ACC112 (cell line): Measurements from ENCODE around the gene ATP6V1F.
"Not testable (repeated sequence)": the region's sequence is repeated elsewhere in the genome, so short reads cannot be mapped to it uniquely, and the experiment has no call there.

Experiments
- H2AFZ ChIP-seq: fragments of 200-600 bp; sonication (generic); one replicate; pipeline ENCODE4 v1.6.0; 2017; ENCODE audit warnings: antibody characterized with exemption, low read length; ENCODE audit not compliant: unreplicated experiment
- H3K27ac ChIP-seq: fragments of 200-600 bp; sonication (generic); 2 replicates; pipeline ENCODE4 v1.5.1; 2014; ENCODE audit warnings: low read depth, mild to moderate bottlenecking, antibody characterized with exemption, low read length, moderate library complexity
- H3K27me3 ChIP-seq: fragments of 200-600 bp; sonication (generic); 2 replicates; pipeline ENCODE4 v1.6.1; 2014; ENCODE audit warnings: mild to moderate bottlenecking, antibody characterized with exemption, low read length, moderate library complexity, mixed read lengths; ENCODE audit not compliant: insufficient read depth
- H3K36me3 ChIP-seq: fragments of 200-600 bp; sonication (generic); 2 replicates; pipeline ENCODE4 v1.6.1; 2016; ENCODE audit warnings: mild to moderate bottlenecking, antibody characterized with exemption, low read length, moderate library complexity, mixed read lengths; ENCODE audit not compliant: insufficient read depth
- H3K4me1 ChIP-seq: fragments of 200-600 bp; sonication (generic); one replicate; pipeline ENCODE4 v1.6.1; 2016; ENCODE audit warnings: low read length, mixed read lengths; ENCODE audit not compliant: insufficient read depth, unreplicated experiment, control insufficient read depth
- H3K4me3 ChIP-seq: fragments of 200-600 bp; sonication (generic); 2 replicates; pipeline ENCODE4 v1.5.1; 2014; ENCODE audit warnings: mild to moderate bottlenecking, low read depth, low read length
- H3K79me2 ChIP-seq: fragments of 200-600 bp; sonication (generic); one replicate; pipeline ENCODE4 v1.6.0; 2016; ENCODE audit warnings: low read length; ENCODE audit not compliant: control insufficient read depth, unreplicated experiment, insufficient read depth

ATP6V1F gene

DNA sequence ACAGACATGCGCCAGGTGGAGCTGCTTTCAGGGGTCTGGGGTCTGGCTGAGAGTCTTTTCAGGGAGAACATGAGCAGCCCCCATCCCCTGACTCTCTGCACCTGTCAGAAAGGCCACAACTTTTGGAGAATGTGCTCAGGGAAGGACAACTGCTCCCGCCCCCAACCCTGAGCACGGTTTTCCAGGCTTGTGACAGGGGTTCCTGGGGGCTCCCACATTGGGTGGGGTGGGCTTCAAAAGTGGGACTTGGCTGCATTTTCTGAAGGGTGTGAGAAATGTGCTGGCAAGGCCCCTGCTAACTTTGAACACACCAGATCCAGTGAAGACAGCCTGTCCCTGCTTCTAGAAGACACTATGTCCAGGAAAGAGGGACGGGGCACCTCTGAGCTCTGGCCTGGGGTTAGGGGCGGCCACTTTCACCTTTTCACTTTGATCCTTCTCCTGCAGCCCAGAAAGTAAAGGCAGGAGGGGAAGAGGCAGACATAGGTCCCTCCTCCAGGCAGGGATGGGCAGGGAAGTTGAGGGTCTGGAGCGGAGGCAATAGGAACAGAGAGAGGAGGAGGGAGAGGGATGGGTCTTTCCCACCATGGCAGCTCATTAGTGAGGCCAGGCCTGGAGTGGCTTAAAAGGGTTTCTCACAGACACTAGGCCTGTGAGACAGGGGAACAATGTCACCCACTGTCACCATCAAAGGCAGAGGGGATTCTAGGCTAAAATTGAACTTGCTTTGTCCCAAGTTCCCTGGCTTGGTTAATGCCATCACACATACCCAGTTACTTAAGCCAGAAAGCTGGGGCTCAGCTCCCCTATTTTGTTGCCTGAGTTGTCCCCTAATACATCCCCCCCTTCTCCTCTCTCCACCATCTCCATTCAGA lies 46.3 kb downstream of the ATP6V1F start:
- H3K79me2 ChIP-seq = no peaks in the 10 kb centered on the region
- H3K27ac ChIP-seq = no peak overlapping the region
- peaks cover 59% of the 10 kb centered on the region for H3K27me3 ChIP-seq
- H3K4me1 ChIP-seq = no peaks in the 10 kb centered on the region
- no peak overlapping the region for H2AFZ ChIP-seq
- H3K36me3 ChIP-seq = no peaks in the 10 kb centered on the region
- H3K4me3 ChIP-seq = no peak overlapping the region

DNA sequence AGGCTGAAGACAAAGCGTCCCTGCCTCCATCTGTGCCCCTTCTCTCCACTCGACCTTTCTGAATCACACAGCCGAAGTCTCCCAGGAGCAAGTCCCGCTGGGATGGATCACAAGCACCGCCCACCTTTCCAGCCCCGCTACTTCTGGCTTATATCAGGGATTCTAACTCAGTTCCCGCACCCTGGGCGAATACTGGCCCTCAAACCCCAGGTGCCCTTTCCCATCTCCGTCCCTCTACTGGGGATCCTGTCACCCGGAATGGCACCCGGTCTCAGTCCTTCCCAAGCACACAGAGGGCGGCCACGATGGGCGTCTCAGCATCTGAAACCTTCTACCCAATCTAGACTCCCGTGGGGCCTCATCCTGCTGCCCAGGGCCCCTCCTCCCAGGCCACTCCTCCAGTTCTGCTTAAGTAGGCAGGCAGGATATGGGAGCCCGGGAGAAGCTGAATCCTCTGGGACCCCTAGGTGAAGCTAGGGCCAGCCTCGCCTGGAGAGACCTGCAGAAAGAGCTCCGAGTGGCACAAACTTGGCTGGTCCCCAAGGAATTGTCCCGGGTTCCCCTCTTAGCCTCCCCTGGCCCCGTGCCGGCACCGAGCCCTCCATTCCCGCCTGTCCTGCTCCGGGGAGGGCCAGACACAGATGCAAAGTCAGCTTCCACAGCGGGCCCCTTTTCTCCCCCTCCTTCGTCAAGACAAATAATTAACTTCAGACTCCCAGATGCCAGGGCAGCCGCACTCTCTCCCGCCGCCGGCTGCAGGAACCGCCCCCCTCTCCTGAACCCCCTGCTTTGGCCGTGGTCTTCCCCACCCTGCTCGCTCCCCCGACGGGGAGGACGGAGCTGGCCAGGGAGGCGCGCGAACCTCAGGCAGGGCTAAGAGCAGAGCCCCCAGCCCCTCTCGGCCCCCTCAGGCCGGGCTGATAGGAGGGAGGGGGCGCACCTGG lies 47.2 kb downstream of the ATP6V1F start:
- Histone ChIP-seq H2AFZ (no peak overlapping the region), H3K27me3 (peaks cover 68% of the 10 kb centered on the region), H3K4me1 (no peaks in the 10 kb centered on the region), H3K79me2 (no peaks in the 10 kb centered on the region), H3K36me3 (no peaks in the 10 kb centered on the region), H3K4me3 (peak overlapping the region; percentile 11; the same call in 1 of the 2 replicates), H3K27ac (no peak overlapping the region)

DNA sequence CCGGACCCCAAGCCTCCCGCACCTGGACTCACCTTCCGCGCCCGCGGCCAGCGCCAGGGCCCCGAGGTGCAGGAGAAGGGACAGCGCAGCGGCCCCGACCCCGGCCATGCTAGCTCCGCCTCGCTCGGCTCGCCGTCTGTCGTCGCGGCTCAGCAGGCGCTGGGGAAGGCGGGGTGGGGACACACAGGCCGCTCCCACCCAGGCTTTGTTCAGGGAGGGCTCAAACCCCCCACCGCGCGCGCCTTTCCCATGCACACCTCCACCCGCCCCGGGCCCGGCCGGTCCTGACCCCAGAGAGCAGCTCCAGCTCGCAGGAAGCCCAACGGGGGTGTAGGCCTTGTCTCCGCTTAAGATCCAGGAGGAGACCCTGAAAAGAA lies 47.9 kb downstream of the ATP6V1F start, which contains the start of gene KCP:
KCP (minus strand) TSS at position 141 of the 377 bp plus-strand sequence; CDS start at position 108, 33 bp downstream.
- peaks cover 72% of the 10 kb centered on the region for H3K27me3 ChIP-seq
- H2AFZ ChIP-seq = no peak within 1 kb of the TSS
- H3K79me2 ChIP-seq = no peaks in the 10 kb centered on the region
- H3K4me3 ChIP-seq = peak within 1 kb of the TSS; percentile 11; the same call in 1 of the 2 replicates
- H3K36me3 ChIP-seq = no peaks in the 10 kb centered on the region
- H3K27ac ChIP-seq = no peak within 1 kb of the TSS
- no peaks in the 10 kb centered on the region for H3K4me1 ChIP-seq

DNA sequence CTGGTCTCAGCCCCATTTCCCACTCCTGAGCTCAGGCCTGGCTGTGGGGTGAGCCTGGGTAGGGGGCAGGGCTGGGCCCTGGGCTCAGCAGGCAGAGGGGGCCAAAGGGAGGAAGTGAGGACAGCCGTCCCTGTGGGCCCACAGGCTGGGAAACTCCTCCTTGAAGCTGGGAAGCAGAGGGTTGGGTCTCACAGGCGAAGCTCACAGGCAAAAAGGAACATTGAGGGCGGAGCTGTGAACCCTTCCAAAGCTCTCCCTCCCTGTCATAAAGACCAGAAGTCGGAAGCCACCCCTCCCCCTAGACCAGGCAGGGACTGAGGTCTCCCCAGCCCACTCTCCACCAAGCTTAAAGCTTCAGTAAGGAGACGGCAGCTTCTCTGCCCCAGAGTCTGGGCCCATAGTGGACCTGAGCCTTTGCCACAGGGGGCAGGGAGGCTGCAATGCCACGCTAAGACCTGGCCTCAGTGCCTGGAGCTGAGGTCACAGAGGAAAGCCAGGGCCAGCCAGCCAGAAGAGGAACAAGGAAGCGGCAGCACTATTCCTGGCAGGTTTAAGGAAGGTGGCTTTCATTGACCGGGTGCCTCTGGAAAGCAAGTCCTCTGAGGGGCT lies 48.9 kb downstream of the ATP6V1F start:
- H3K4me1 ChIP-seq = no peaks in the 10 kb centered on the region
- H3K79me2 ChIP-seq = no peaks in the 10 kb centered on the region
- H3K36me3 ChIP-seq = no peaks in the 10 kb centered on the region
- no peak overlapping the region for H3K27ac ChIP-seq
- no peak overlapping the region for H2AFZ ChIP-seq
- H3K27me3 ChIP-seq = peaks cover 78% of the 10 kb centered on the region
- H3K4me3 ChIP-seq = no peak overlapping the region

DNA sequence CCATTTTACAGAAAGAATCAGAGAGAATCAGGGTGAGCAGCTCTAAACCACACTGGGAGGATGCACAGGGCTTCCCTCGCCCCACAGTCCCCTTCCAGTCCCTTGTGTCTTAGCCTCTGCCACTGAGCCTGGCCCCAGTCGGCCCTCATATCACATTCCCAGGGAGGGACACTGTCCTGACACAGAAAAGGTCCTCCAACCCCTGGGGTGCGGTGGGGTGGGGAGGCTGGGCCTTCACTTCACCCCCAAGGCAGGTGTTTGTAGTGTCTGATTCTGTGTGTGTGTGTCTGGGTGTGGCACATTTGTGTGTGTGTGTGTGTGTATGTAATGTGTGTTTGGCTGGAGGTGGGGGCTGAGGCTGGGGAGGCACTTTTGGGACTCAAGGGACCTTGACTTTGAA lies 49.6 kb downstream of the ATP6V1F start:
- Histone ChIP-seq H3K79me2 (no peaks in the 10 kb centered on the region), H3K36me3 (no peaks in the 10 kb centered on the region), H3K4me3 (no peak overlapping the region), H3K27ac (no peak overlapping the region), H2AFZ (no peak overlapping the region), H3K27me3 (peaks cover 80% of the 10 kb centered on the region), H3K4me1 (no peaks in the 10 kb centered on the region)

DNA sequence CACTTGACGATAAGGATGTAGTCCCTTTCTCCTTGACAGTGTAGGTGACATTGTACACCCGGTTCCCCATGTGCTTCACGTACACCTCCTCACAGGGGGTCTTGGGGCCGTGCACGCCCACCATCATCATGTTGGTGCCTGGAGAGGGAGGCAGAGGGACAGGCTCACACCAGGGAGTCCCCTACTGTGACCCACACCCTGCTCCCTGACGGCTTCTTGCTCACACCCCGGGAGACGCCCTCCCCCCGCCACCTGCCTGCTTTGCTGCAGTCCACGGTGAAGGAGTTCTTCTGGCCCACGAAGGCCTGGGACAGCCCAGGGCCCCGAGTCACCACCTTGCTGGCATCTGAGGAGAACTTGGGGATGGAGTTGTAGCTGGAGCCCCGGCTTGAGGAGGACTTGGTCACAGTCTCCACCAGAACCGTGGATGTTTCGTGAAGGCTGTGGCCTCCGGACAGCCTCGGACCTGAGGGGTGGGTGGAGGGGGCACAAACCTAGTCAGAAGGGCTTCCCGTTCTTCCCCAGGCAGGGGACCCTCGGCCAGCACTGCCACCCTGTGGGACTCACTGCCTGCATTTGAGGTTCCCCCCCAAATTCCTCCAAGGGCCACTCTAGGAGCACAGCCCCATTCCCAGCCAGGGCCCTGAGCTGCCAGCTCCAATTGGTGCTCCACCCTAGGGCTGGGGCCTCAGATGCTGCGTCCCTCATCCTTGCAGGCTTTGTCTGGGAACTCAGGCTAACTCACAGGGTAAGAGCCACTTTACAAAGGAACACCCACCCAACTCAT lies 50.2 kb downstream of the ATP6V1F start:
- not testable (repeated sequence) for H3K4me3 ChIP-seq, H3K79me2 ChIP-seq, H3K4me1 ChIP-seq, H2AFZ ChIP-seq, H3K36me3 ChIP-seq, H3K27ac ChIP-seq
- peaks cover 77% of the 10 kb centered on the region for H3K27me3 ChIP-seq

DNA sequence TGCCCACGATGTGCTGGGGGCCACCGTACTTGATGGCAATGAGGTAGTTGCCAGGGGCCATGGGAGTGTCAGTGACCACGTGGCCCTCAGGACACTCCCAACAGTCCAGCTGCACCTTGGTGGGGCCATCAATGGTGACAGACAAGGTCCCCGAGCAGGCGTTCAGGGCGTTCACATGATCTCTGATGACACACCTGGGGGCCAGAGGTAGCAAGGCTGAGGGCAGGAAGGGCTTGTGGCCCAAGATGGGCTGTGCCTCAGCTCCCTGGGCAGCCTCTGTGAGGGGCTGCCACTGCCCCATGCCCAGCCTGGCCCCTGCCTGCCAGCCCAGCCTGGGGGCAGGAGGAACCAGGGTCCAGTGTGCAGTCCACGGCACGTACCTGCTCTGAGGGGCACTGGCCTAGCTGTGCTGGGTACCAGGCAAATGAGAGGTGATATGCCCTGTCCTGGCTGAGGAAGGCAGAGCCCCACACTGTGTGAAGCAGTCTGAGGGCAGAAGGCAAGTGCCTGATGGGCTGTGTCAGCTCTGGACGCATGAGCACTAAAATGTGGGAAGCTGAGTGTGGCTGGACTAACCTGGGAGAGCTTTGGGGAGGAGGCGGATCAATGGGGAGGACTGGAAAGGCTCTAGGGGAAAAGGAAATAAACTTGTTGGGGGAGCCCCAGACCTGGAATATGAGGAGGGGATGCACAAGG lies 51.4 kb downstream of the ATP6V1F start:
- Histone ChIP-seq H3K27ac (no peak overlapping the region), H3K4me3 (no peak overlapping the region), H3K79me2 (no peaks in the 10 kb centered on the region), H3K27me3 (peaks cover 78% of the 10 kb centered on the region), H2AFZ (no peak overlapping the region), H3K4me1 (no peaks in the 10 kb centered on the region), H3K36me3 (no peaks in the 10 kb centered on the region)

DNA sequence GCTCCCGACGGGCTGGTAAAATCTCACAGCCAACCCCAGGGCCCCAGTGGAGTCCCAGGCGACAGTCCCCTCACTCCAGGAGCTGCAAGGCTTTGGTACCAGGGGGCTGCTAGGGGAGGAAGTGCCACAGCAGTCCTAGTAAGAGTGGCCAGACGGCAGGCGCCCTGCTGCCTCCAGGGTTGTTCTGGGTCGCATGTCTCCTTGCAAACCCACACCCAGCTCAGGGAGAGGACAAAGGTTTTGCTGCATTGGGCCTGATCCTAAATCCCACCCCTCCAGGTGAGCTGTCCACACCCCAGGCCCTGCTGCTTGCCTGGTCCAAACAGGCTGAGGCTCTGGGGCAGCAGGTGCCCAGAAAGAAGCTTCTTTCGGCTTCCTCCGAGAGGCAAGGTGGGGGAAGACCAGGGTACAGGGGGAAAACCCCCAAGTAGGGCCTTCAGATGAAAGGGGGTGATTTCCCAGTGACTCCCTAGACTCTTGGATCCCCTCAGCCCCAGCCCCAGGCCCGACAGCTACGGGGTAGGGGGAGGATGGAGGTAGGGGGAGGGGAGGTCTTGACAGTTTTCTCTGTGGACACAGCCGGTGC lies 52.0 kb downstream of the ATP6V1F start:
- Histone ChIP-seq H3K79me2 (no peaks in the 10 kb centered on the region), H3K4me3 (no peak overlapping the region), H3K27ac (no peak overlapping the region), H3K27me3 (peaks cover 78% of the 10 kb centered on the region), H3K4me1 (no peaks in the 10 kb centered on the region), H2AFZ (no peak overlapping the region), H3K36me3 (no peaks in the 10 kb centered on the region)

DNA sequence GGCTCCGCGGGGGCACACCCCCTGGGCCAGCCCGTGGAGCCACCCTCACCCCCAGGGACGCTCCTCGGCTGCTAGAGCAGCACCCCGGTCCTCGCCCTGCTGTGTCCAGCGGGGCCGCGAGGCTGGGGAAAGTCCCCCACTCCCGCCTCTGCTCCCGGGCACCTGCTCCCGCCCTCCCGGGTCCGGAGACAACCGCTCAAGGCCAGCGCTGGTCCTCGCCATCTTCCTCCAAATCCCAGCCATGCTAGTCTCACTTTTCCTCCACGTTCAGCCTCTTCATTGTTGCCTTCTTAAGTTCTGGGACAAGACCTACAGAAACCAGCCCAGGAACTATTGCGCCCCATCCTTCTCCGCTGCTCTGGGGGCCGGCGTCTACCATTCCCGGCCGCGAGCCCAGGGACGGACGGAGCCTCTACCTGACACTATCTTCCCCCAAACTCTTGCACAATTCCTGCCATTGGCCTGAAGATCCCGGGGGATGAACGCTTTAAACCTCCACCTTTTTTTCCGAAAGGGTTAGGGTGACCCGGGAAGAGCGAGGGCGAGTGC lies 52.7 kb downstream of the ATP6V1F start:
- Histone ChIP-seq H3K4me1 (no peaks in the 10 kb centered on the region), H2AFZ (no peak overlapping the region), H3K27me3 (peaks cover 79% of the 10 kb centered on the region), H3K4me3 (peak overlapping the region; percentile 26), H3K27ac (no peak overlapping the region), H3K79me2 (no peaks in the 10 kb centered on the region), H3K36me3 (no peaks in the 10 kb centered on the region)
